Measurements from ENCODE around the gene AGMO. TPM values are rescaled to one million over a fixed set of nuclear protein-coding genes. Genes with fewer than 3 reads are reported as not detected.

AGMO gene
- polyA plus RNA-seq, 1 donor (not counting 4 experiments of a cell fraction or from before 2014, with no cell fraction given) = not detected

DNA sequence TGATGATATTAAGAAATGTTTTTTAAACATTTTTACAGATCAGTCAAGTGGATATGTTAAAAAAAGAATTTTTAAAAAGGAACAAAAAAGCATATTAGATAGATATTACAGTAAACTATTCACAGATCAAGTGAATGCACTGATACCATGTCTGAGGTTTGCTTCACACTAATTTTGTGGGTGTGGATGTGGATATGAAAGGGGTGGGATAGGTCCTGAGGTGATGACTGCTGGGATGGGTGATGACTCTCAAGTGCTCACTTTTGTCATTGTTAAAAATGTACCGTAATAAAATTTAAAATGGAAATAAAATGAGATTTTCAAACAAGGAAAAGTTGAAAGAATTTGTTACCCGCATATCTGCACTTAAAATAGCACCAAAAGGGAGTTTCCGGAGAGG is 54.1 kb downstream of the AGMO start:
- FAIRE-seq = no peak
- Histone ChIP-seq H4K20me1 (ENCODE audit: control insufficient read depth, extremely low read depth, insufficient read depth, low read length) (no peaks in the 10 kb centered on the region), H3K9me3 (ENCODE audit: control insufficient read depth, low read depth, low read length) (no peaks in the 10 kb centered on the region), H3K4me2 (ENCODE audit: control insufficient read depth, extremely low read depth, insufficient read depth, low read depth, low read length) (no peak overlapping the region), H3K9me1 (ENCODE audit: control insufficient read depth, extremely low read depth, insufficient read depth, low read length) (no peaks in the 10 kb centered on the region), H3K79me2 (ENCODE audit: control insufficient read depth, insufficient read depth, low read length) (no peaks in the 10 kb centered on the region), H3K4me1 (ENCODE audit: control insufficient read depth, extremely low read depth, insufficient read depth, low read length) (no peaks in the 10 kb centered on the region), H3K9ac (ENCODE audit: control insufficient read depth, extremely low read depth, insufficient read depth, low read length) (no peak overlapping the region), H3K36me3 (ENCODE audit: control insufficient read depth in 2 of 2, extremely low read depth in 1 of 2, insufficient read depth in 2 of 2, low read length in 2 of 2) (no peaks in the 10 kb centered on the region), H2AFZ (ENCODE audit: control insufficient read depth, low read length) (no peak overlapping the region), H3K27ac (ENCODE audit: control insufficient read depth, insufficient read depth, low read length) (no peak overlapping the region), H3K4me3 (ENCODE audit: control insufficient read depth in 2 of 3, extremely low read depth in 1 of 3, insufficient read depth in 2 of 3, low read depth in 1 of 3, low read length in 3 of 3) (no peak overlapping the region), H3K27me3 (ENCODE audit: control insufficient read depth, extremely low read depth, insufficient read depth, low read length) (no peaks in the 10 kb centered on the region)
- dilution Hi-C loops (cut with MboI; ENCODE audit: extremely low pct_ligation_motif_present, low sequenced_read_pairs) = no loop called here
- no peak for DNase-seq (ENCODE audit: low read depth, low spot score)
- TF ChIP-seq CTCF (optimal IDR thresholded peaks at IDR 0.05 in 1 of 3, IDR thresholded peaks at IDR 0.05 in 1 of 3, conservative IDR thresholded peaks at IDR 0.05 in 1 of 3; ENCODE audit: extremely low read depth in 1 of 3, insufficient read depth in 2 of 3, low read length in 3 of 3) (no peak), EZH2 (IDR thresholded peaks at IDR 0.05; ENCODE audit: low read length) (no peak)

- Histone ChIP-seq H4K20me1 (ENCODE audit: control insufficient read depth, extremely low read depth, insufficient read depth, low read length) (no peaks in the 10 kb centered on the region), H3K27ac (ENCODE audit: control insufficient read depth, insufficient read depth, low read length) (no peak overlapping the region), H2AFZ (ENCODE audit: control insufficient read depth, low read length) (no peak overlapping the region), H3K9ac (ENCODE audit: control insufficient read depth, extremely low read depth, insufficient read depth, low read length) (no peak overlapping the region), H3K27me3 (ENCODE audit: control insufficient read depth, extremely low read depth, insufficient read depth, low read length) (no peaks in the 10 kb centered on the region), H3K79me2 (ENCODE audit: control insufficient read depth, insufficient read depth, low read length) (no peaks in the 10 kb centered on the region), H3K4me1 (ENCODE audit: control insufficient read depth, extremely low read depth, insufficient read depth, low read length) (no peaks in the 10 kb centered on the region), H3K9me3 (ENCODE audit: control insufficient read depth, low read depth, low read length) (no peaks in the 10 kb centered on the region), H3K4me3 (ENCODE audit: control insufficient read depth in 2 of 3, extremely low read depth in 1 of 3, insufficient read depth in 2 of 3, low read depth in 1 of 3, low read length in 3 of 3) (no peak overlapping the region), H3K9me1 (ENCODE audit: control insufficient read depth, extremely low read depth, insufficient read depth, low read length) (no peaks in the 10 kb centered on the region), H3K4me2 (ENCODE audit: control insufficient read depth, extremely low read depth, insufficient read depth, low read depth, low read length) (no peak overlapping the region), H3K36me3 (ENCODE audit: control insufficient read depth in 2 of 2, extremely low read depth in 1 of 2, insufficient read depth in 2 of 2, low read length in 2 of 2) (no peaks in the 10 kb centered on the region)
- TF ChIP-seq EZH2 (IDR thresholded peaks at IDR 0.05; ENCODE audit: low read length) (no peak), CTCF (optimal IDR thresholded peaks at IDR 0.05 in 1 of 3, IDR thresholded peaks at IDR 0.05 in 1 of 3, conservative IDR thresholded peaks at IDR 0.05 in 1 of 3; ENCODE audit: extremely low read depth in 1 of 3, insufficient read depth in 2 of 3, low read length in 3 of 3) (no peak)
- dilution Hi-C loops (cut with MboI; ENCODE audit: extremely low pct_ligation_motif_present, low sequenced_read_pairs) = no loop called here
- DNase-seq (ENCODE audit: low read depth, low spot score) = no peak
- FAIRE-seq = no peak
These were observed 54.6 kb downstream of the AGMO start for GRCh38 chr7:15507171-15507570.

Data from keratinocyte (primary cell).